CD4-positive, alpha-beta T cell (primary cell): ENCODE results near the gene STOML2. TPM values are rescaled to one million over a fixed set of nuclear protein-coding genes. Genes with fewer than 3 reads are reported as not detected.

Experiments used
- ATAC-seq: fragments of 200-7000 bp; cut with Tn5 transposase; one replicate; pipeline ENCODE4 v1.10.0; 2022; ENCODE audit warnings: mild to moderate bottlenecking; ENCODE audit not compliant: poor library complexity
- CTCF ChIA-PET: fragments of 350-600 bp; sonication (Branson Sonifier 250); formaldehyde crosslinking; loops from one replicate; lab custom pipeline; 2021; ENCODE audit warnings: antibody characterized with exemption, inconsistent platforms; lab: Charles Lee
- POLR2A ChIA-PET: fragments of 350-600 bp; sonication (Branson Sonifier 250); formaldehyde crosslinking; loops from one replicate; lab custom pipeline; 2021; ENCODE audit warnings: antibody characterized with exemption, inconsistent platforms; lab: Charles Lee
- DNase-seq, 14 experiments: peaks; one replicate each; pipeline ENCODE4 v3.0.0-alpha.2; 2013 to 2020; ENCODE audit warnings: mixed read lengths in 2 of 14
- H3K27ac ChIP-seq, 2 donors: one replicate each; pipeline versions ENCODE4 v1.5.1 to v1.7.0; 2013; ENCODE audit warnings: low read length in 2 of 2, low read depth in 1 of 2, mild to moderate bottlenecking in 1 of 2
- H3K27me3 ChIP-seq, 2 experiments: 1 replicate in 1 of 2; 2 replicates in 1 of 2; pipeline versions ENCODE4 v1.6.1 to v1.7.0; 2013; ENCODE audit warnings: low read length in 2 of 2, control low read depth in 1 of 2, mild to moderate bottlenecking in 1 of 2, moderate library complexity in 1 of 2; ENCODE audit not compliant: insufficient read depth in 2 of 2, control insufficient read depth in 1 of 2
- H3K36me3 ChIP-seq: one replicate; pipeline ENCODE4 v1.6.1; 2013; ENCODE audit warnings: low read length, control low read depth; ENCODE audit not compliant: insufficient read depth
- H3K4me1 ChIP-seq: one replicate; pipeline ENCODE4 v1.6.1; 2013; ENCODE audit warnings: low read length, control low read depth; ENCODE audit not compliant: insufficient read depth
- H3K4me3 ChIP-seq: one replicate; pipeline ENCODE4 v1.5.1; 2013; ENCODE audit warnings: mild to moderate bottlenecking, low read length, moderate library complexity
- H3K9me3 ChIP-seq, 2 experiments: 1 replicate in 1 of 2; 2 replicates in 1 of 2; pipeline versions ENCODE4 v1.6.1 to v1.7.0; 2013; ENCODE audit warnings: low read length in 2 of 2, mild to moderate bottlenecking in 2 of 2, control low read depth in 1 of 2, moderate library complexity in 1 of 2; ENCODE audit not compliant: control insufficient read depth in 1 of 2, insufficient read depth in 1 of 2
- H3K27ac Mint-ChIP-seq: one replicate; pipeline ENCODE4 v1.8.0; 2020; ENCODE audit warnings: mixed read lengths
- H3K27me3 Mint-ChIP-seq: one replicate; pipeline ENCODE4 v1.8.0; 2021; ENCODE audit warnings: mixed read lengths
- H3K36me3 Mint-ChIP-seq: one replicate; pipeline ENCODE4 v1.8.0; 2021; ENCODE audit warnings: low read depth, mixed read lengths
- H3K4me1 Mint-ChIP-seq: one replicate; pipeline ENCODE4 v1.8.0; 2021; ENCODE audit warnings: low read depth, mixed read lengths
- H3K4me3 Mint-ChIP-seq: one replicate; pipeline ENCODE4 v1.8.0; 2020; ENCODE audit warnings: mild to moderate bottlenecking, mixed read lengths
- H3K9me3 Mint-ChIP-seq: one replicate; pipeline ENCODE4 v1.8.0; 2020; ENCODE audit warnings: mixed read lengths
- CTCF ChIP-seq: fragments of 200-600 bp; IDR thresholded peaks from one replicate; pipeline ENCODE4 v1.8.0; 2022; ENCODE audit warnings: antibody characterized with exemption, mild to moderate bottlenecking
- intact Hi-C, 2 experiments: fragments of 100-400 bp; cut with DNase I in 1 of 2; cut with micrococcal nuclease in 1 of 2; formaldehyde crosslinking; loops; one replicate each; pipeline versions ENCODE4 v1.15.1 to v1.9.0; 2023 to 2025; cut with DNase I, micrococcal nuclease
- total RNA-seq, 174 experiments: library from RNA in 2 of 174; stranded (reverse) in 2 of 174; gene quantifications; one replicate each; pipeline ENCODE4 v1.2.3 and lab custom pipeline; 2021 to 2026

Gene STOML2
- total RNA-seq, 2 experiments from 2014 or later: 29.8 to 30.5 TPM

GRCh38 chr9:35085078-35085477, 17.9 kb downstream of the STOML2 start:
- H3K27ac ChIP-seq: no peak overlapping the region
- ATAC-seq (no peak), DNase-seq (peak in 1 of 14 experiments; percentile 47)
- H3K9me3 ChIP-seq: no peaks in the 10 kb centered on the region
- peaks cover 30% of the 10 kb centered on the region for H3K36me3 ChIP-seq
- peaks cover 4% of the 10 kb centered on the region for H3K4me1 Mint-ChIP-seq
- CTCF ChIA-PET: interaction anchor here (1.4 kb wide), 1 partner anchor 13 kb away, joined by 4 read pairs; the partner anchor contains the start of gene VCP
- H3K4me3 ChIP-seq: no peak overlapping the region
- peaks cover 8% of the 10 kb centered on the region for H3K4me1 ChIP-seq
- H3K27ac Mint-ChIP-seq: no peak overlapping the region
- TF ChIP-seq CTCF: no peak
- H3K27me3 ChIP-seq: no peaks in the 10 kb centered on the region
- peaks cover 47% of the 10 kb centered on the region for H3K36me3 Mint-ChIP-seq
- POLR2A ChIA-PET: interaction anchor here (1.1 kb wide), 1 partner anchor 13 kb away, joined by 3 read pairs; no protein-coding TSS in a partner anchor
- no peaks in the 10 kb centered on the region for H3K27me3 Mint-ChIP-seq
- intact Hi-C loops: no loop called here
- no peaks in the 10 kb centered on the region for H3K9me3 Mint-ChIP-seq
- H3K4me3 Mint-ChIP-seq: no peak overlapping the region

GRCh38 chr9:35079426-35080341, 23.2 kb downstream of the STOML2 start, which contains the start of gene FANCG:
FANCG (minus strand) TSS chr9:35079942; CDS start chr9:35079524, 418 bp downstream.
- Mint-ChIP-seq H3K27ac (peak within 1 kb of the TSS; percentile 91), H3K4me3 (peak within 1 kb of the TSS; percentile 96), H3K9me3 (no peaks in the 10 kb centered on the region), H3K36me3 (peaks cover 5% of the 10 kb centered on the region), H3K4me1 (peaks cover 23% of the 10 kb centered on the region), H3K27me3 (no peaks in the 10 kb centered on the region)
- peaks cover 19% of the 10 kb centered on the region for H3K4me1 ChIP-seq
- ChIA-PET POLR2A (interaction anchor here (0.6 to 5.0 kb wide), 17 partner anchors 8 to 710 kb away, joined by 3 to 51 read pairs (median 4); partner anchors contain the start of genes ATOSB, DNAJB5, PIGO and STOML2), CTCF (interaction anchor here (0.6 to 4.3 kb wide), 11 partner anchors 8 to 670 kb away, joined by 3 to 26 read pairs (median 5); partner anchors contain the start of genes PIGO, STOML2 and VCP)
- DNase-seq (peak; percentile 60 to 90 (median 74)), ATAC-seq (peak; percentile 90)
- intact Hi-C loops: loop anchor here in 1 of 2 experiments (1.0 to 10.0 kb wide), 5 partner anchors 17 to 555 kb away; partner anchors contain the start of genes ATOSB, ENHO, PIGO and SIGMAR1
- no peaks in the 10 kb centered on the region for H3K27me3 ChIP-seq
- no peaks in the 10 kb centered on the region for H3K9me3 ChIP-seq
- peaks cover 7% of the 10 kb centered on the region for H3K36me3 ChIP-seq
- H3K4me3 ChIP-seq: peak within 1 kb of the TSS; percentile 69
- TF ChIP-seq CTCF: no peak
- peak within 1 kb of the TSS; percentile 43 to 62 for H3K27ac ChIP-seq

- no peaks in the 10 kb centered on the region for H3K9me3 ChIP-seq
- Mint-ChIP-seq H3K27me3 (no peaks in the 10 kb centered on the region), H3K36me3 (peaks cover 8% of the 10 kb centered on the region), H3K9me3 (no peaks in the 10 kb centered on the region), H3K4me3 (peak overlapping the region; percentile 96), H3K27ac (peak overlapping the region; percentile 91), H3K4me1 (peaks cover 23% of the 10 kb centered on the region)
- no peaks in the 10 kb centered on the region for H3K27me3 ChIP-seq
- H3K27ac ChIP-seq: peak overlapping the region; percentile 43 to 62
- CTCF ChIA-PET: interaction anchor here (1.0 to 4.3 kb wide), 3 partner anchors 10 to 180 kb away, joined by 3 to 26 read pairs (median 8); partner anchors contain the start of gene PIGO
- TF ChIP-seq CTCF: no peak
- ATAC-seq (no peak), DNase-seq (no peak)
- intact Hi-C loops: loop anchor here in 1 of 2 experiments (2.0 to 10.0 kb wide), 3 partner anchors 36 to 554 kb away; partner anchors contain the start of genes ATOSB, ENHO and SIGMAR1
- POLR2A ChIA-PET: interaction anchor here (0.9 to 5.0 kb wide), 10 partner anchors 7 to 179 kb away, joined by 3 to 51 read pairs (median 9); partner anchors contain the start of genes ATOSB, PIGO, STOML2 and VCP
- peaks cover 19% of the 10 kb centered on the region for H3K4me1 ChIP-seq
- peak overlapping the region; percentile 69 for H3K4me3 ChIP-seq
- H3K36me3 ChIP-seq: peaks cover 7% of the 10 kb centered on the region
Measured at GRCh38 chr9:35079041-35079425, 23.9 kb downstream of the STOML2 start.
